ENCODE data around the gene ZNF483. TPM values are rescaled to one million over a fixed set of nuclear protein-coding genes. Genes with fewer than 3 reads are reported as not detected.

The ZNF483 gene
- total RNA-seq, 2 experiments from 2014 or later, result 0.06 to 3.2 TPM

GRCh38 chr9:111621895-111622480 lies 97.0 kb downstream of the ZNF483 start:
- Histone ChIP-seq H4K20me1 (ENCODE audit: insufficient read depth, low read length) (no peaks in the 10 kb centered on the region), H3K4me1 (ENCODE audit: insufficient read depth, low read length, poor library complexity, severe bottlenecking) (no peaks in the 10 kb centered on the region), H3K9me3 (ENCODE audit: low read length) (no peaks in the 10 kb centered on the region), H3K36me3 (ENCODE audit: insufficient read depth, low read length) (no peaks in the 10 kb centered on the region), H3K27ac (ENCODE audit: low read depth, low read length, poor library complexity, severe bottlenecking) (no peak overlapping the region), H3K79me2 (ENCODE audit: insufficient read depth, low read depth, low read length) (no peaks in the 10 kb centered on the region), H2AFZ (ENCODE audit: low read length) (no peak overlapping the region), H3K4me2 (ENCODE audit: low read length) (no peak overlapping the region), H3K4me3 (ENCODE audit: low read depth, low read length, poor library complexity, severe bottlenecking) (no peak overlapping the region), H3K9me2 (ENCODE audit: insufficient read depth, low read length) (no peaks in the 10 kb centered on the region)
- peak; percentile 33 for DNase-seq (ENCODE audit: low spot score)
- TF ChIP-seq EZH2phosphoT487 (IDR thresholded peaks at IDR 0.05; ENCODE audit: borderline replicate concordance, low read depth, low read length) (no peak), CTCF (conservative IDR thresholded peaks at IDR 0.05; ENCODE audit: low read length) (peak; percentile 87)
- CTCF ChIA-PET (ENCODE audit: unreplicated experiment), result no interaction called here
- no TSS peak for BruUV-seq (replicated peaks)
- POLR2A ChIA-PET, result interaction anchor here (0.7 kb wide), 1 partner anchor 33 kb away, joined by 3 read pairs; no protein-coding TSS in a partner anchor
- intact Hi-C loops (cut with micrococcal nuclease; ENCODE audit: unreplicated experiment), result no loop called here

- Histone ChIP-seq H3K27ac (ENCODE audit: low read depth, low read length, poor library complexity, severe bottlenecking) (no peak overlapping the region), H3K4me3 (ENCODE audit: low read depth, low read length, poor library complexity, severe bottlenecking) (no peak overlapping the region), H3K79me2 (ENCODE audit: insufficient read depth, low read depth, low read length) (no peaks in the 10 kb centered on the region), H3K4me2 (ENCODE audit: low read length) (no peak overlapping the region), H3K9me3 (ENCODE audit: low read length) (no peaks in the 10 kb centered on the region), H3K36me3 (ENCODE audit: insufficient read depth, low read length) (no peaks in the 10 kb centered on the region), H4K20me1 (ENCODE audit: insufficient read depth, low read length) (no peaks in the 10 kb centered on the region), H2AFZ (ENCODE audit: low read length) (no peak overlapping the region), H3K9me2 (ENCODE audit: insufficient read depth, low read length) (no peaks in the 10 kb centered on the region), H3K4me1 (ENCODE audit: insufficient read depth, low read length, poor library complexity, severe bottlenecking) (no peaks in the 10 kb centered on the region)
- DNase-seq (ENCODE audit: low spot score), result no peak
- ChIA-PET CTCF (ENCODE audit: unreplicated experiment) (no interaction called here), POLR2A (no interaction called here)
- intact Hi-C loops (cut with micrococcal nuclease; ENCODE audit: unreplicated experiment), result no loop called here
- BruUV-seq (replicated peaks), result no TSS peak
- TF ChIP-seq CTCF (conservative IDR thresholded peaks at IDR 0.05; ENCODE audit: low read length) (no peak), EZH2phosphoT487 (IDR thresholded peaks at IDR 0.05; ENCODE audit: borderline replicate concordance, low read depth, low read length) (no peak)
These were observed 97.6 kb downstream of the ZNF483 start for GRCh38 chr9:111622626-111623025.

Other genes with a start within 250 kb of the ZNF483 start
- not detected in 2 replicates for gene OR2K2, start 195.0 kb upstream of the ZNF483 start, total RNA-seq (2014; rRNA removed; shearing (Covaris generic))
- gene OR2K2, start 195.0 kb upstream of the ZNF483 start, total RNA-seq (2022), result not detected in 2 replicates
- gene ECPAS, start 40.8 kb upstream of the ZNF483 start, total RNA-seq (2014; rRNA removed; shearing (Covaris generic)), result 41.0 and 47.3 TPM in 2 replicates
- gene ECPAS, start 40.8 kb upstream of the ZNF483 start, total RNA-seq (2022), result 63.2 and 64.2 TPM in 2 replicates
- not detected in 2 replicates for gene PTGR1, start 74.5 kb downstream of the ZNF483 start, total RNA-seq (2014; rRNA removed; shearing (Covaris generic))
- not detected in 2 replicates for gene PTGR1, start 74.5 kb downstream of the ZNF483 start, total RNA-seq (2022)
- 4.9 and 5.8 TPM in 2 replicates for gene DNAJC25, start 106.2 kb downstream of the ZNF483 start, total RNA-seq (2014; rRNA removed; shearing (Covaris generic))
- 6.5 and 7.0 TPM in 2 replicates for gene DNAJC25, start 106.2 kb downstream of the ZNF483 start, total RNA-seq (2022)
- 6.2 and 10.4 TPM in 2 replicates for gene GNG10, start 136.4 kb downstream of the ZNF483 start, total RNA-seq (2014; rRNA removed; shearing (Covaris generic))
- 8.3 and 10.2 TPM in 2 replicates for gene GNG10, start 136.4 kb downstream of the ZNF483 start, total RNA-seq (2022)

Measured in OCI-LY7 (cell line).